ENCODE data around the gene WBP2. TPM values are rescaled to one million over a fixed set of nuclear protein-coding genes. Genes with fewer than 3 reads are reported as not detected.

The WBP2 gene
- total RNA-seq, 1 donor from 2014 or later = 72.6 TPM

DNA sequence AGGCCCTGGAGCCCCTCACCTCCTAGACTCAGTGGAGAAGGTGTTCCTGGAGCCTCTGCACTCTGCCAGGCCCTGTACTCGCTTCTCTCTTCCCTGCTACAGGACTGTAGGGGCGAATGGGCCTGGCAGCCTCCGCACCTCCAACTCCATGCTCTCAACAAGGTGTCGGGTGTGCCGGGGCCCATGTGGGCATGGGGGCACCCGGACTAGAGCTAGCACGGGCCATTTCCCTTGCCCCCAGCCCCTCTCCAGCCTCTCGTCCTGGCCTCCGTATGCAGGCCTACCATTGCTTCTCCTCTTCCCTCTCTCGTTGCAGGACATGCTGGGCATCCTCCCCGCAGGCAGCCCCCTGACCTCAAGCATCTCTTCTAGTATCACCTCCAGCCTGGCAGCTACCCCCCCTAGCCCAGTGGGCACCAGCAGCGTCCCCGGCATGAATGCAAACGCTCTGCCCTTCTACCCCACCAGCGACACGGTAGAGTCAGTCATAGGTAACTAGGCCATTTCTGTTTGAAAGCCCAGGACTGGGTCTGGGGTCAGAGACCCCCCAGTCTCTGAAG lies 36.7 kb downstream of the WBP2 start:
- Histone ChIP-seq H3K79me2 (ENCODE audit: insufficient read depth, low read length) (no peaks in the 10 kb centered on the region), H3K9me3 (ENCODE audit: insufficient read depth, low read depth, low read length) (no peaks in the 10 kb centered on the region), H3K27me3 (ENCODE audit: insufficient read depth, low read length) (no peaks in the 10 kb centered on the region), H4K20me1 (ENCODE audit: insufficient read depth, low read length) (peaks cover 7% of the 10 kb centered on the region), H2AFZ (ENCODE audit: low read depth, low read length) (no peak overlapping the region), H3K27ac (ENCODE audit: low read depth, low read length) (no peak overlapping the region), H3K36me3 (ENCODE audit: insufficient read depth, low read length) (peaks cover 8% of the 10 kb centered on the region), H3K4me1 (ENCODE audit: insufficient read depth, low read length) (peaks cover 11% of the 10 kb centered on the region), H3K4me2 (ENCODE audit: low read length) (no peak overlapping the region), H3K9ac (ENCODE audit: low read length) (no peak overlapping the region), H3K4me3 (ENCODE audit: insufficient read depth, low read depth, low read length) (no peak overlapping the region)
- Mint-ChIP-seq H3K9me3 (ENCODE audit: unreplicated experiment) (no peaks in the 10 kb centered on the region), H3K27ac (ENCODE audit: unreplicated experiment) (no peak overlapping the region), H3K4me1 (ENCODE audit: low read depth, unreplicated experiment) (peaks cover 11% of the 10 kb centered on the region), H3K36me3 (ENCODE audit: low read depth, unreplicated experiment) (peaks cover 14% of the 10 kb centered on the region), H3K4me3 (ENCODE audit: unreplicated experiment) (no peak overlapping the region), H3K27me3 (ENCODE audit: low read depth, unreplicated experiment) (no peaks in the 10 kb centered on the region)
- FAIRE-seq = no peak
- TF ChIP-seq, protein P1, sequence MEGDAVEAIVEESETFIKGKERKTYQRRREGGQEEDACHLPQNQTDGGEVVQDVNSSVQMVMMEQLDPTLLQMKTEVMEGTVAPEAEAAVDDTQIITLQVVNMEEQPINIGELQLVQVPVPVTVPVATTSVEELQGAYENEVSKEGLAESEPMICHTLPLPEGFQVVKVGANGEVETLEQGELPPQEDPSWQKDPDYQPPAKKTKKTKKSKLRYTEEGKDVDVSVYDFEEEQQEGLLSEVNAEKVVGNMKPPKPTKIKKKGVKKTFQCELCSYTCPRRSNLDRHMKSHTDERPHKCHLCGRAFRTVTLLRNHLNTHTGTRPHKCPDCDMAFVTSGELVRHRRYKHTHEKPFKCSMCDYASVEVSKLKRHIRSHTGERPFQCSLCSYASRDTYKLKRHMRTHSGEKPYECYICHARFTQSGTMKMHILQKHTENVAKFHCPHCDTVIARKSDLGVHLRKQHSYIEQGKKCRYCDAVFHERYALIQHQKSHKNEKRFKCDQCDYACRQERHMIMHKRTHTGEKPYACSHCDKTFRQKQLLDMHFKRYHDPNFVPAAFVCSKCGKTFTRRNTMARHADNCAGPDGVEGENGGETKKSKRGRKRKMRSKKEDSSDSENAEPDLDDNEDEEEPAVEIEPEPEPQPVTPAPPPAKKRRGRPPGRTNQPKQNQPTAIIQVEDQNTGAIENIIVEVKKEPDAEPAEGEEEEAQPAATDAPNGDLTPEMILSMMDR (IDR thresholded peaks at IDR 0.05; ENCODE audit: insufficient read depth, low read depth, low read length) = no peak
- TF ChIP-seq EZH2 (IDR thresholded peaks at IDR 0.05; ENCODE audit: insufficient read depth, low read length) = no peak
- DNase-seq (ENCODE audit: low read depth) = no peak

DNA sequence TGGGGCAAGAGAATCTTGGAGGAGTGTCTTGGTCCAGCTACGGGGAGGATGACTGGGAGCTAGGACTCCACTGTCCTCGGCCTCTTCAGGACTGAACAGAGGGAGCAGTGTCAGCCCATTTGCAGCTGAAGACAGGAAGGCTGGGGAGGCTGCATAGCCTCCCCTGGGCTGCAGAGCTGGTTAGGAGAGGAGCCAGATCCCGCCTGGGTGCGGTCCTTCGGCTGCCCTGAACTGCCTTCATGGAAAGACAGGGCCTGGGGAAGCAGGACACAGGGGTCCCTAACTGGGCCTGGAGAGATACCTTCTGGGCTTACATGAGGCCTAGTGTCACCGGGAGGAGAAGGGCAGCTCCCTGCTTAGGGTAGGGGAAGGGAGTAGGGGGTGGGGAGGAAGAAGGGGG lies 37.6 kb downstream of the WBP2 start:
- no peaks in the 10 kb centered on the region for H3K79me2 ChIP-seq (ENCODE audit: insufficient read depth, low read length)
- H4K20me1 ChIP-seq (ENCODE audit: insufficient read depth, low read length) = peaks cover 7% of the 10 kb centered on the region
- no peak overlapping the region for H3K4me2 ChIP-seq (ENCODE audit: low read length)
- H3K9me3 Mint-ChIP-seq (ENCODE audit: unreplicated experiment) = no peaks in the 10 kb centered on the region
- no peak overlapping the region for H3K9ac ChIP-seq (ENCODE audit: low read length)
- peaks cover 14% of the 10 kb centered on the region for H3K36me3 Mint-ChIP-seq (ENCODE audit: low read depth, unreplicated experiment)
- H3K27me3 ChIP-seq (ENCODE audit: insufficient read depth, low read length) = no peaks in the 10 kb centered on the region
- no peak for FAIRE-seq
- TF ChIP-seq, protein P1 (IDR thresholded peaks at IDR 0.05; ENCODE audit: insufficient read depth, low read depth, low read length) = no peak
- no peak for TF ChIP-seq EZH2 (IDR thresholded peaks at IDR 0.05; ENCODE audit: insufficient read depth, low read length)
- H3K27ac Mint-ChIP-seq (ENCODE audit: unreplicated experiment) = no peak overlapping the region
- H3K9me3 ChIP-seq (ENCODE audit: insufficient read depth, low read depth, low read length) = no peaks in the 10 kb centered on the region
- no peak overlapping the region for H3K4me3 Mint-ChIP-seq (ENCODE audit: unreplicated experiment)
- no peaks in the 10 kb centered on the region for H3K27me3 Mint-ChIP-seq (ENCODE audit: low read depth, unreplicated experiment)
- peaks cover 11% of the 10 kb centered on the region for H3K4me1 ChIP-seq (ENCODE audit: insufficient read depth, low read length)
- H2AFZ ChIP-seq (ENCODE audit: low read depth, low read length) = no peak overlapping the region
- no peak overlapping the region for H3K27ac ChIP-seq (ENCODE audit: low read depth, low read length)
- DNase-seq (ENCODE audit: low read depth) = no peak
- no peak overlapping the region for H3K4me3 ChIP-seq (ENCODE audit: insufficient read depth, low read depth, low read length)
- peaks cover 11% of the 10 kb centered on the region for H3K4me1 Mint-ChIP-seq (ENCODE audit: low read depth, unreplicated experiment)
- peaks cover 11% of the 10 kb centered on the region for H3K36me3 ChIP-seq (ENCODE audit: insufficient read depth, low read length)

DNA sequence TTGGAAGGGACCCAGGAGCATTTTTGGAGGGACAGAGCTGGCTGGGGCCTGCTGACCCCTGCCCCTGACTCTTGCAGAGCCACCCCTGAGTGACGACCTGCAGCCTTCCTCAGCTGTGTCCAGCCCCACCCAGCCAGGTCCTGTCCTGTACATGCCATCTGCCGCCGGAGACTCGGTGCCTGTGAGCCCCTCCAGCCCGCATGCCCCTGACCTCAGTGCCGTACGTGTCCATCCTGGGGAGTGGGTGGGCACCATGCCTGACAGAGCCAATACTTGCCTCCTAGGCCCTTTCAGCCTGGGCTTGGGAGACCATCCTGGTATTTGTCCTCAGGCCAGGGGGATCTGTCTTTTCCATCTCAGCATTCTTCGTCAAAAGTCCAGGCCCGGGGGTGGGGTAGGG lies 38.4 kb downstream of the WBP2 start:
- no peak overlapping the region for H3K27ac ChIP-seq (ENCODE audit: low read depth, low read length)
- Mint-ChIP-seq H3K36me3 (ENCODE audit: low read depth, unreplicated experiment) (peaks cover 14% of the 10 kb centered on the region), H3K9me3 (ENCODE audit: unreplicated experiment) (no peaks in the 10 kb centered on the region), H3K27me3 (ENCODE audit: low read depth, unreplicated experiment) (no peaks in the 10 kb centered on the region), H3K4me3 (ENCODE audit: unreplicated experiment) (no peak overlapping the region), H3K4me1 (ENCODE audit: low read depth, unreplicated experiment) (peaks cover 11% of the 10 kb centered on the region), H3K27ac (ENCODE audit: unreplicated experiment) (no peak overlapping the region)
- peaks cover 11% of the 10 kb centered on the region for H3K4me1 ChIP-seq (ENCODE audit: insufficient read depth, low read length)
- no peak overlapping the region for H3K4me2 ChIP-seq (ENCODE audit: low read length)
- H3K9me3 ChIP-seq (ENCODE audit: insufficient read depth, low read depth, low read length) = no peaks in the 10 kb centered on the region
- TF ChIP-seq, protein P1 (IDR thresholded peaks at IDR 0.05; ENCODE audit: insufficient read depth, low read depth, low read length) = no peak
- TF ChIP-seq EZH2 (IDR thresholded peaks at IDR 0.05; ENCODE audit: insufficient read depth, low read length) = no peak
- H3K36me3 ChIP-seq (ENCODE audit: insufficient read depth, low read length) = peaks cover 15% of the 10 kb centered on the region
- no peak overlapping the region for H2AFZ ChIP-seq (ENCODE audit: low read depth, low read length)
- H4K20me1 ChIP-seq (ENCODE audit: insufficient read depth, low read length) = peaks cover 13% of the 10 kb centered on the region
- no peak overlapping the region for H3K4me3 ChIP-seq (ENCODE audit: insufficient read depth, low read depth, low read length)
- no peaks in the 10 kb centered on the region for H3K79me2 ChIP-seq (ENCODE audit: insufficient read depth, low read length)
- FAIRE-seq (no peak), DNase-seq (ENCODE audit: low read depth) (no peak)
- H3K27me3 ChIP-seq (ENCODE audit: insufficient read depth, low read length) = no peaks in the 10 kb centered on the region
- no peak overlapping the region for H3K9ac ChIP-seq (ENCODE audit: low read length)
